Nephron (organoid): ENCODE data around the gene PHLDB2.

Experiments
- H3K27ac Mint-ChIP-seq, 3 experiments: 2 replicates each; pipeline ENCODE4 v1.8.0; 2020; ENCODE audit warnings: mixed read lengths in 3 of 3, mild to moderate bottlenecking in 2 of 3, moderate library complexity in 1 of 3
- H3K27me3 Mint-ChIP-seq: 2 replicates; pipeline ENCODE4 v1.8.0; 2021; ENCODE audit warnings: low read depth, mild to moderate bottlenecking, moderate library complexity, mixed read lengths
- H3K36me3 Mint-ChIP-seq: 2 replicates; pipeline ENCODE4 v1.8.0; 2020; ENCODE audit warnings: low read depth, mixed read lengths
- H3K4me1 Mint-ChIP-seq: 2 replicates; pipeline ENCODE4 v1.8.0; 2020; ENCODE audit warnings: mixed read lengths
- H3K4me3 Mint-ChIP-seq, 3 experiments: 2 replicates each; pipeline ENCODE4 v1.8.0; 2020; ENCODE audit warnings: mild to moderate bottlenecking in 3 of 3, mixed read lengths in 3 of 3, moderate library complexity in 2 of 3
- H3K9me3 Mint-ChIP-seq: 2 replicates; pipeline ENCODE4 v1.8.0; 2020; ENCODE audit warnings: mixed read lengths
- TF ChIP-seq, protein P1 (sequence below), 3 experiments: fragments of 200-600 bp; sonication (generic); IDR thresholded peaks; one replicate each; pipeline ENCODE4 v1.5.0; 2021; ENCODE audit warnings: antibody characterized with exemption in 3 of 3; ENCODE audit not compliant: unreplicated experiment in 3 of 3

Gene PHLDB2

DNA sequence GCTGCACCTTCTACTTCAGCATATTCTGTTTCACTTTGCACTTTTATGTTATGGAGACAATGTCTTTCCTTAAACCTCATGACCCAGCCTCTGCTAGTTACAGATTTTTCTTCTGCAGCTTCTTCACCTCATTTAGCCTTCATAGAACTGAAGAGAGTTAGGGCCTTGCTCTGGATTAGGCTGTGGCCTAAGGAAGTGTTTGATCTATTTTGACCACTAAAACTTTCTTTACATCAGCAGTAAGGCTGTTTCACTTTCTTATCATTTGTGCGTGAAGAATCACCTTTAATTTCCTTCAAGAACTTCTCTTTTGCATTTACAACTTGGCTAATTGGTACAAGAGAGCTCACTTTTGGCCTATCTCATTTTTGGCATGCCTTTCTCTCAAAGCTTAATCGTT lies 40.9 kb downstream of the PHLDB2 start:
- no peaks in the 10 kb centered on the region for H3K27me3 Mint-ChIP-seq
- peaks cover 65% of the 10 kb centered on the region for H3K36me3 Mint-ChIP-seq
- H3K27ac Mint-ChIP-seq, result no peak overlapping the region
- TF ChIP-seq, protein P1, sequence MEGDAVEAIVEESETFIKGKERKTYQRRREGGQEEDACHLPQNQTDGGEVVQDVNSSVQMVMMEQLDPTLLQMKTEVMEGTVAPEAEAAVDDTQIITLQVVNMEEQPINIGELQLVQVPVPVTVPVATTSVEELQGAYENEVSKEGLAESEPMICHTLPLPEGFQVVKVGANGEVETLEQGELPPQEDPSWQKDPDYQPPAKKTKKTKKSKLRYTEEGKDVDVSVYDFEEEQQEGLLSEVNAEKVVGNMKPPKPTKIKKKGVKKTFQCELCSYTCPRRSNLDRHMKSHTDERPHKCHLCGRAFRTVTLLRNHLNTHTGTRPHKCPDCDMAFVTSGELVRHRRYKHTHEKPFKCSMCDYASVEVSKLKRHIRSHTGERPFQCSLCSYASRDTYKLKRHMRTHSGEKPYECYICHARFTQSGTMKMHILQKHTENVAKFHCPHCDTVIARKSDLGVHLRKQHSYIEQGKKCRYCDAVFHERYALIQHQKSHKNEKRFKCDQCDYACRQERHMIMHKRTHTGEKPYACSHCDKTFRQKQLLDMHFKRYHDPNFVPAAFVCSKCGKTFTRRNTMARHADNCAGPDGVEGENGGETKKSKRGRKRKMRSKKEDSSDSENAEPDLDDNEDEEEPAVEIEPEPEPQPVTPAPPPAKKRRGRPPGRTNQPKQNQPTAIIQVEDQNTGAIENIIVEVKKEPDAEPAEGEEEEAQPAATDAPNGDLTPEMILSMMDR (IDR thresholded peaks at IDR 0.05; ENCODE audit: unreplicated experiment in 3 of 3), result no peak
- peaks cover 10% of the 10 kb centered on the region for H3K4me1 Mint-ChIP-seq
- no peak overlapping the region for H3K4me3 Mint-ChIP-seq
- peaks cover 31% of the 10 kb centered on the region for H3K9me3 Mint-ChIP-seq

DNA sequence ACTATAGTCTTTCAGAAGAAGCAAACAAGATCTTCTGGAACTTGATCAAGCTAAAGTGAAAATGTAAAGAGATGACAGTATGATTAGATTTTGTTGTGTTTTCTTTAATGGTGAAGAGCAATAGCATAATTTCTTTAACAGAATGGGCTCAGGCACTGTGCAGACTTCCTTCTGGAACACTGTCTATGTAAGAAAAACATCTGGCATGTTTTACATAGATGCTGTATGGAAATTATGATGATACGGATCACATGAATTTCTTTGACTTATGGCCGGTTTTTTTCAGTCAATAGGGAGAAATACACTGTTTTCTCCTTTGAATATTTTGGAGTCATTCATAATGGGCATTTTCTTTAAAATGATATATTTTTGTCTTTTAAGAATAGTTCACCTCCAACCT lies 42.6 kb downstream of the PHLDB2 start:
- Mint-ChIP-seq H3K4me3 (no peak overlapping the region), H3K27me3 (no peaks in the 10 kb centered on the region), H3K4me1 (peaks cover 10% of the 10 kb centered on the region), H3K9me3 (peaks cover 31% of the 10 kb centered on the region), H3K36me3 (peaks cover 75% of the 10 kb centered on the region), H3K27ac (peak overlapping the region in 1 of 3 experiments; percentile 46)
- TF ChIP-seq, protein P1 (IDR thresholded peaks at IDR 0.05; ENCODE audit: unreplicated experiment in 3 of 3), result no peak

DNA sequence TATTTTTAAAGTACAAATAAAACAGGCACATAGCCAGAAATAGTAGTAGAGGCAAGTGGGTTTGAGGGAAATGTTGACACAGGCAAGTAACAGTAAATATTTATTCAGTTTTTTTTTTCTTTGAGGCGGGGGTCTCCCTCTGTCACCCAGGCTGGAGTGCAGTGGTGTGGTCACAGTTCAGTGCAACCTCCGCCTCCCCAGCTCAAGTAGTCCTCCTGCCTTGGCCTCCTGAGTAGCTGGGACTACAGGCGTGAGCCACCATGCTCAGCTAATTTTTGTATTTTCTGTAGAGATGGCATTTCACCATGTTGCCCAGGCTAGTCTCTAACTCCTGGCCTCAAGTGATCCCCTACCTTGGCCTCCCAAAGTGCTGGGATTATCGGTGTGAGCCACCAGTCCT lies 43.5 kb downstream of the PHLDB2 start:
- H3K4me1 Mint-ChIP-seq, result peaks cover 10% of the 10 kb centered on the region
- no peak overlapping the region for H3K4me3 Mint-ChIP-seq
- TF ChIP-seq, protein P1 (IDR thresholded peaks at IDR 0.05; ENCODE audit: unreplicated experiment in 3 of 3), result no peak
- peaks cover 72% of the 10 kb centered on the region for H3K36me3 Mint-ChIP-seq
- peaks cover 26% of the 10 kb centered on the region for H3K9me3 Mint-ChIP-seq
- H3K27me3 Mint-ChIP-seq, result no peaks in the 10 kb centered on the region
- no peak overlapping the region for H3K27ac Mint-ChIP-seq

DNA sequence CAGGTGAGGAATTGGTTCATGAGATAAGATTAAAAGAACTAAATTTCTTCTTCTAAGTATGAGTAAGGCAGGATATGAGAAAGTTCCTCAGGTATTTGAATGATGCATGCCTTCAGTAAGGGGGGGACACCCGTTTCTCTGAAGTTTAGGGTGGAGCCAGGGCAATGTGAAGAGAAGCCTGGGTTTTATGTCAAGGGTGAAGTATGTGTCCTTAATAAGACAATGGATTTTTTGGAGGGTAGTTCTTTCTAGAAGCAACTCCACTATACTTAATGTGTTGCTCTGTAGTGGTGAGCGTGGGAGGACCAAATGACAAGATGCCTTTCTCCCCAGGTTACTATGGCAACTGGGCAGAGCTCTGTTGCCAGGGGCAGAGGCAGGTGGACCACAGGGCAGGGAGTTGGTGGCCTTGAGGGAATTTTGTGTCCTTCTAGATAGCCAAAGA lies 44.0 kb downstream of the PHLDB2 start:
- H3K9me3 Mint-ChIP-seq, result peaks cover 21% of the 10 kb centered on the region
- H3K27me3 Mint-ChIP-seq, result no peaks in the 10 kb centered on the region
- TF ChIP-seq, protein P1 (IDR thresholded peaks at IDR 0.05; ENCODE audit: unreplicated experiment in 3 of 3), result no peak
- peaks cover 10% of the 10 kb centered on the region for H3K4me1 Mint-ChIP-seq
- no peak overlapping the region for H3K4me3 Mint-ChIP-seq
- H3K27ac Mint-ChIP-seq, result no peak overlapping the region
- peaks cover 68% of the 10 kb centered on the region for H3K36me3 Mint-ChIP-seq

DNA sequence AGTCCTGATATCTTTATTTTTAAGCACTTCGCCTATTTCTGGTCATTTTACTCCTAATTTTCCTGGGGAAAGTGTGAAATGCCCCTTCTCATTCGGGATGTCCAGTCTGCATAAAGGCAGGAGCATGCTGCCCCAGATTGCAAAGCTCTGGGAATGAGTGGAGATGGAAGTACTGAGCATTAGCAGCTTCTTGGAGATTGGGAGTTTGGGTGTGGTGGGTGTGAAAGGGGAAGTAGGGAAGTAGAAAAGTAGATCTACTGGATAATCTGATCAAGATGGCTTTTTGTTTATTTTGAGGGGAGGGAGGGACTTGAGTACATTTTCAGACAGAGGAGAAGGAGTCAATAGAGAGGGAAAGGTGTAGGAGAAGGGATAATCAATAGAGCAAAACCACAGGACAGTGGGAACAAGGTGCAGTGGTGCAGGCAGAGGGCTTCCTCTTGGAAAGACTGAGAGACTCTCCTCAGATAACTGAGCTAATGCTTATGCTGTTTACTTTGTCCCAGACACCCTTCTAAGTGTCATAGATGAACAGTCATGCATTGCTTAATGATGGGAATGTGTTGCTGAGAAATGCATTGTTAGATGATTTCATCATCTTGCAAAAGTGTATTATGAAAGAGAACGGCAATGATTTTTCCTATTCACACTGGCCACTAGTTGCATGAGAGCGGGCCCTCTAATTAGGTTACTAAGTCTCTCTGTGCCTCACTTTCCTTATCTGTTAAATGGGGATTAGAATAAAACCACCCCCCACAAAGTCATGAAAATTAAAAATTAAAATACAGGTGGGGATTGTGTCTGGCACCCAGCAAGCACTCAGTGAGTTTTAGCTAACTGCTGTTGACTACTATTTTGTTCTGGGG lies 45.5 kb downstream of the PHLDB2 start:
- peaks cover 10% of the 10 kb centered on the region for H3K4me1 Mint-ChIP-seq
- no peak overlapping the region for H3K4me3 Mint-ChIP-seq
- H3K9me3 Mint-ChIP-seq, result peaks cover 10% of the 10 kb centered on the region
- no peak overlapping the region for H3K27ac Mint-ChIP-seq
- TF ChIP-seq, protein P1 (IDR thresholded peaks at IDR 0.05; ENCODE audit: unreplicated experiment in 3 of 3), result no peak
- H3K36me3 Mint-ChIP-seq, result peaks cover 63% of the 10 kb centered on the region
- no peaks in the 10 kb centered on the region for H3K27me3 Mint-ChIP-seq

DNA sequence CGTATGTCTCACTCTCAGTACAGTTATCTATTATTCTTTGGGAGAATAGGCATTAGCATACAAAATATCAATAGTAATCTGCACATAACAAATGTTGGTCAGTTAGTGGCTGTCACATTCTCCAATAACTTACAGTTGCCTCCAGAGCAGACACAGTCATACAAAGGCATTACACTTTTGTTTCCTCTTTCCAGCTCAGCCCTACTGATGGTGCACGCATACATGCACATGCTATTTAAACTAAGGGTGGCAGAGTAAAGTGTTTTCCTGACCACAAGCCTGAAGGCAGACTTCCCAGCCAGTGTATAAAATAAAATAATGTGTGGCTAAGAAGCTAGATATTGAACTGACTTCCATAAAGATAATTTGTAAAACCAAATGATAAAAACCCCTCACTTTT lies 47.6 kb downstream of the PHLDB2 start:
- H3K4me3 Mint-ChIP-seq, result no peak overlapping the region
- H3K27ac Mint-ChIP-seq, result no peak overlapping the region
- peaks cover 4% of the 10 kb centered on the region for H3K9me3 Mint-ChIP-seq

More for the DNA sequence above, 47.6 kb downstream of the PHLDB2 start:
- H3K27me3 Mint-ChIP-seq, result no peaks in the 10 kb centered on the region
- H3K4me1 Mint-ChIP-seq, result peaks cover 18% of the 10 kb centered on the region
- peaks cover 50% of the 10 kb centered on the region for H3K36me3 Mint-ChIP-seq
- TF ChIP-seq, protein P1 (IDR thresholded peaks at IDR 0.05; ENCODE audit: unreplicated experiment in 3 of 3), result no peak
